Naive thymus-derived CD8-positive, alpha-beta T cell (primary cell): Measurements from ENCODE around the gene MYO10. TPM values are rescaled to one million over a fixed set of nuclear protein-coding genes. Genes with fewer than 3 reads are reported as not detected.

ENCODE experiments used
- ATAC-seq, 2 donors: fragments of 150-1000 bp; cut with Tn5 transposase in 1 of 2; sonication (Bioruptor Pico), chemical (Tn5 transposase) in 1 of 2; 1 replicate in 1 of 2; 2 replicates in 1 of 2; pipeline ENCODE4 v1.10.0; 2021; ENCODE audit warnings: mild to moderate bottlenecking in 2 of 2, moderate library complexity in 2 of 2
- POLR2A ChIA-PET: fragments of 350-600 bp; sonication (Branson Sonifier 250); formaldehyde crosslinking; loops from one replicate; lab custom pipeline; 2021; ENCODE audit warnings: antibody characterized with exemption; lab: Charles Lee
- DNase-seq, 10 donors: peaks; one replicate each; pipeline versions ENCODE4 v3.0.0 to v3.0.0-alpha.2; 2020 to 2022
- H3K27ac Mint-ChIP-seq, 10 donors: one replicate each; pipeline ENCODE4 v1.8.0; 2020 to 2022; ENCODE audit warnings: mild to moderate bottlenecking in 10 of 10, mixed read lengths in 10 of 10, moderate library complexity in 4 of 10, inconsistent platforms in 1 of 10
- H3K27me3 Mint-ChIP-seq, 5 donors: one replicate each; pipeline ENCODE4 v1.8.0; 2021 to 2022; ENCODE audit warnings: mixed read lengths in 5 of 5
- H3K36me3 Mint-ChIP-seq, 3 donors: one replicate each; pipeline ENCODE4 v1.8.0; 2020 to 2022; ENCODE audit warnings: mixed read lengths in 3 of 3, mild to moderate bottlenecking in 2 of 3, inconsistent platforms in 1 of 3
- H3K4me1 Mint-ChIP-seq, 4 donors: one replicate each; pipeline ENCODE4 v1.8.0; 2021 to 2022; ENCODE audit warnings: mixed read lengths in 4 of 4
- H3K4me3 Mint-ChIP-seq, 10 donors: one replicate each; pipeline ENCODE4 v1.8.0; 2020 to 2022; ENCODE audit warnings: mild to moderate bottlenecking in 10 of 10, mixed read lengths in 10 of 10, moderate library complexity in 6 of 10, inconsistent platforms in 1 of 10
- H3K9me3 Mint-ChIP-seq, 9 donors: one replicate each; pipeline ENCODE4 v1.8.0; 2020 to 2022; ENCODE audit warnings: mixed read lengths in 9 of 9, mild to moderate bottlenecking in 3 of 9, inconsistent platforms in 1 of 9, moderate library complexity in 1 of 9
- polyA plus RNA-seq, 3 donors: library from polyadenylated mRNA; unstranded; fragments of 300-500 nt; fragmentation: Illumina TruSeq; gene quantifications; one replicate each; pipeline ENCODE4 v1.2.3, GENCODE V29; 2021
- total RNA-seq, 8 experiments: library from RNA in 2 of 8; stranded (reverse) in 2 of 8; gene quantifications; one replicate each; pipeline ENCODE4 v1.2.3 and lab custom pipeline; 2021 to 2026

MYO10 gene
- total and polyA plus RNA-seq, 5 experiments from 2014 or later = 0.02 to 0.07 TPM; not detected in 3

- peaks cover 0 to 1% (median 0%) of the 10 kb centered on the region in 4 donors for H3K4me1 Mint-ChIP-seq
- no peak overlapping the region for H3K27ac Mint-ChIP-seq
- ATAC-seq (no peak), DNase-seq (no peak)
- POLR2A ChIA-PET = no interaction called here
- peaks cover 0 to 6% (median 3%) of the 10 kb centered on the region in 9 donors for H3K9me3 Mint-ChIP-seq
- no peak overlapping the region for H3K4me3 Mint-ChIP-seq
- no peaks in the 10 kb centered on the region for H3K36me3 Mint-ChIP-seq
- peaks cover 0 to 7% (median 3%) of the 10 kb centered on the region in 5 donors for H3K27me3 Mint-ChIP-seq
These were observed 29.8 kb downstream of the MYO10 start for GRCh38 chr5:16906255-16906654.

GRCh38 chr5:16903480-16904300 is 32.4 kb downstream of the MYO10 start:
- Mint-ChIP-seq H3K4me1 (peaks cover 0 to under 1% (median 0%) of the 10 kb centered on the region in 4 donors), H3K27ac (no peak overlapping the region), H3K27me3 (peaks cover 0 to 10% (median 1%) of the 10 kb centered on the region in 5 donors), H3K36me3 (no peaks in the 10 kb centered on the region), H3K9me3 (peaks cover 0 to 2% (median 0%) of the 10 kb centered on the region in 9 donors), H3K4me3 (no peak overlapping the region)
- POLR2A ChIA-PET = no interaction called here
- no peak for ATAC-seq
- DNase-seq = no peak

- Mint-ChIP-seq H3K4me1 (no peaks in the 10 kb centered on the region), H3K9me3 (peaks cover 0 to 1% (median 0%) of the 10 kb centered on the region in 9 donors), H3K27me3 (peaks cover 0 to 8% (median 0%) of the 10 kb centered on the region in 5 donors), H3K27ac (no peak overlapping the region), H3K4me3 (no peak overlapping the region), H3K36me3 (no peaks in the 10 kb centered on the region)
- DNase-seq = no peak
- POLR2A ChIA-PET = no interaction called here
- no peak for ATAC-seq
These were observed 33.2 kb downstream of the MYO10 start for GRCh38 chr5:16902846-16903245.

GRCh38 chr5:16901021-16901644 is 35.0 kb downstream of the MYO10 start:
- no peak overlapping the region for H3K27ac Mint-ChIP-seq
- peaks cover 0 to 2% (median 0%) of the 10 kb centered on the region in 9 donors for H3K9me3 Mint-ChIP-seq
- H3K27me3 Mint-ChIP-seq = peaks cover 0 to 8% (median 0%) of the 10 kb centered on the region in 5 donors
- no peak overlapping the region for H3K4me3 Mint-ChIP-seq
- POLR2A ChIA-PET = no interaction called here
- ATAC-seq (no peak), DNase-seq (no peak)
- H3K4me1 Mint-ChIP-seq = no peaks in the 10 kb centered on the region
- no peaks in the 10 kb centered on the region for H3K36me3 Mint-ChIP-seq

GRCh38 chr5:16899171-16899570 is 36.9 kb downstream of the MYO10 start:
- peaks cover 0 to 2% (median 0%) of the 10 kb centered on the region in 9 donors for H3K9me3 Mint-ChIP-seq
- no peak for DNase-seq
- H3K27me3 Mint-ChIP-seq = peaks cover 0 to 8% (median 0%) of the 10 kb centered on the region in 5 donors
- H3K36me3 Mint-ChIP-seq = no peaks in the 10 kb centered on the region
- POLR2A ChIA-PET = no interaction called here
- ATAC-seq = no peak
- H3K4me3 Mint-ChIP-seq = no peak overlapping the region
- H3K27ac Mint-ChIP-seq = no peak overlapping the region
- no peaks in the 10 kb centered on the region for H3K4me1 Mint-ChIP-seq

- ATAC-seq = no peak
- peaks cover 0 to 4% (median 0%) of the 10 kb centered on the region in 5 donors for H3K27me3 Mint-ChIP-seq
- no peaks in the 10 kb centered on the region for H3K36me3 Mint-ChIP-seq
- no peak for DNase-seq
- H3K4me1 Mint-ChIP-seq = no peaks in the 10 kb centered on the region
- POLR2A ChIA-PET = no interaction called here
- H3K27ac Mint-ChIP-seq = no peak overlapping the region
- H3K9me3 Mint-ChIP-seq = peaks cover 0 to 2% (median 0%) of the 10 kb centered on the region in 9 donors
- H3K4me3 Mint-ChIP-seq = no peak overlapping the region
These were observed 38.3 kb downstream of the MYO10 start for GRCh38 chr5:16897800-16898199.

GRCh38 chr5:16897284-16897704 is 38.8 kb downstream of the MYO10 start:
- POLR2A ChIA-PET = no interaction called here
- H3K4me1 Mint-ChIP-seq = no peaks in the 10 kb centered on the region
- H3K27ac Mint-ChIP-seq = no peak overlapping the region
- no peak for ATAC-seq
- H3K4me3 Mint-ChIP-seq = no peak overlapping the region
- no peaks in the 10 kb centered on the region for H3K36me3 Mint-ChIP-seq
- H3K9me3 Mint-ChIP-seq = peaks cover 0 to 2% (median 0%) of the 10 kb centered on the region in 9 donors
- peaks cover 0 to 4% (median 1%) of the 10 kb centered on the region in 5 donors for H3K27me3 Mint-ChIP-seq
- DNase-seq = no peak

- H3K27ac Mint-ChIP-seq = peak overlapping the region in 1 of 10 donors; percentile 42
- POLR2A ChIA-PET = no interaction called here
These were observed 39.3 kb downstream of the MYO10 start for GRCh38 chr5:16896767-16897166.

GRCh38 chr5:16894236-16895057 is 41.6 kb downstream of the MYO10 start:
- Mint-ChIP-seq H3K27ac (no peak overlapping the region), H3K4me3 (no peak overlapping the region), H3K4me1 (no peaks in the 10 kb centered on the region), H3K27me3 (peaks cover 0 to 4% (median 0%) of the 10 kb centered on the region in 5 donors), H3K9me3 (peaks cover 0 to 2% (median 0%) of the 10 kb centered on the region in 9 donors), H3K36me3 (no peaks in the 10 kb centered on the region)
- ATAC-seq (no peak), DNase-seq (no peak)
- POLR2A ChIA-PET = no interaction called here

More at GRCh38 chr5:16896767-16897166, 39.3 kb downstream of the MYO10 start:
- H3K4me3 Mint-ChIP-seq = no peak overlapping the region
- peaks cover 0 to 8% (median 1%) of the 10 kb centered on the region in 5 donors for H3K27me3 Mint-ChIP-seq
- peaks cover 0 to 2% (median 0%) of the 10 kb centered on the region in 9 donors for H3K9me3 Mint-ChIP-seq
- no peak for DNase-seq
- no peaks in the 10 kb centered on the region for H3K4me1 Mint-ChIP-seq
- no peak for ATAC-seq
- no peaks in the 10 kb centered on the region for H3K36me3 Mint-ChIP-seq

GRCh38 chr5:16891033-16891432 is 45.1 kb downstream of the MYO10 start:
- Mint-ChIP-seq H3K9me3 (peaks cover 0 to 2% (median 0%) of the 10 kb centered on the region in 9 donors), H3K36me3 (no peaks in the 10 kb centered on the region), H3K4me1 (no peaks in the 10 kb centered on the region), H3K27ac (no peak overlapping the region), H3K4me3 (no peak overlapping the region), H3K27me3 (peaks cover 2 to 8% (median 5%) of the 10 kb centered on the region in 5 donors)
- ATAC-seq = no peak
- POLR2A ChIA-PET = no interaction called here
- DNase-seq = no peak

- Mint-ChIP-seq H3K9me3 (peaks cover 0 to 2% (median 0%) of the 10 kb centered on the region in 9 donors), H3K27ac (no peak overlapping the region), H3K4me3 (no peak overlapping the region), H3K4me1 (no peaks in the 10 kb centered on the region), H3K36me3 (no peaks in the 10 kb centered on the region), H3K27me3 (peaks cover 2 to 10% (median 8%) of the 10 kb centered on the region in 5 donors)
- ATAC-seq = no peak
- no peak for DNase-seq
- POLR2A ChIA-PET = no interaction called here
These were observed 46.0 kb downstream of the MYO10 start for GRCh38 chr5:16889972-16890519.

GRCh38 chr5:16889203-16889971 is 46.7 kb downstream of the MYO10 start:
- H3K4me1 Mint-ChIP-seq = no peaks in the 10 kb centered on the region
- no peaks in the 10 kb centered on the region for H3K36me3 Mint-ChIP-seq
- POLR2A ChIA-PET = no interaction called here
- no peak overlapping the region for H3K27ac Mint-ChIP-seq
- no peak overlapping the region for H3K4me3 Mint-ChIP-seq
- DNase-seq (no peak), ATAC-seq (no peak)
- H3K9me3 Mint-ChIP-seq = peaks cover 0 to 2% (median 0%) of the 10 kb centered on the region in 9 donors
- H3K27me3 Mint-ChIP-seq = peaks cover 2 to 10% (median 8%) of the 10 kb centered on the region in 5 donors
